GM23338 (cell line): ENCODE data around the gene SYPL2. TPM values are rescaled to one million over a fixed set of nuclear protein-coding genes. Genes with fewer than 3 reads are reported as not detected.

Experiments
- ATAC-seq: fragments of 200-7000 bp; cut with Tn5 transposase; 3 replicates; pipeline ENCODE4 v1.9.1; 2020
- DNase-seq: peaks from one replicate; pipeline ENCODE4 v3.0.0-alpha.2; 2015; ENCODE audit warnings: low spot score
- H2AFZ ChIP-seq: fragments of 200-600 bp; sonication (generic); 2 replicates; pipeline ENCODE4 v1.8.0; 2016; ENCODE audit warnings: antibody characterized with exemption, mild to moderate bottlenecking, moderate library complexity
- H3F3A ChIP-seq: fragments of 200-600 bp; sonication (generic); replicated peaks from 2 replicates; pipeline ENCODE4 v1.8.0; 2017; ENCODE audit warnings: antibody characterized with exemption, mixed run types, low read depth
- H3K27ac ChIP-seq: fragments of 200-600 bp; sonication (generic); 2 replicates; pipeline ENCODE4 v1.6.1; 2016; ENCODE audit warnings: low read depth
- H3K27me3 ChIP-seq: fragments of 200-600 bp; sonication (generic); 2 replicates; pipeline ENCODE4 v1.8.0; 2016; ENCODE audit warnings: mild to moderate bottlenecking, mixed run types, moderate library complexity; ENCODE audit not compliant: insufficient read depth
- H3K36me3 ChIP-seq: fragments of 200-600 bp; sonication (generic); 2 replicates; pipeline ENCODE4 v1.8.0; 2016; ENCODE audit warnings: mild to moderate bottlenecking; ENCODE audit not compliant: insufficient read depth
- H3K4me1 ChIP-seq: fragments of 200-600 bp; sonication (generic); 2 replicates; pipeline ENCODE4 v1.8.0; 2016; ENCODE audit warnings: mild to moderate bottlenecking, moderate library complexity; ENCODE audit not compliant: insufficient read depth
- H3K4me2 ChIP-seq: fragments of 200-600 bp; sonication (generic); 2 replicates; pipeline ENCODE4 v1.7.1; 2017; ENCODE audit warnings: mixed run types
- H3K4me3 ChIP-seq: fragments of 200-600 bp; sonication (generic); 2 replicates; pipeline ENCODE4 v1.6.1; 2016; ENCODE audit warnings: mixed run types
- H3K79me2 ChIP-seq: fragments of 200-600 bp; sonication (generic); replicated peaks from 2 replicates; pipeline ENCODE4 v1.8.0; 2017; ENCODE audit warnings: mild to moderate bottlenecking; ENCODE audit not compliant: insufficient read depth
- H3K9me2 ChIP-seq: fragments of 200-600 bp; sonication (generic); 2 replicates; pipeline ENCODE4 v1.8.0; 2017; ENCODE audit not compliant: insufficient read depth
- H4K20me1 ChIP-seq: fragments of 200-600 bp; sonication (generic); replicated peaks from 2 replicates; pipeline ENCODE4 v1.8.0; 2017; ENCODE audit warnings: mild to moderate bottlenecking; ENCODE audit not compliant: insufficient read depth
- H3K27ac Mint-ChIP-seq: 2 replicates; pipeline ENCODE4 v1.8.0; 2020; ENCODE audit warnings: inconsistent platforms, mild to moderate bottlenecking, moderate library complexity, mixed read lengths
- H3K27me3 Mint-ChIP-seq: 3 replicates; pipeline ENCODE4 v1.8.0; 2022; ENCODE audit warnings: low read depth, mild to moderate bottlenecking, moderate library complexity, mixed read lengths, inconsistent platforms; ENCODE audit not compliant: insufficient read depth, poor library complexity
- H3K36me3 Mint-ChIP-seq: 3 replicates; pipeline ENCODE4 v1.8.0; 2021; ENCODE audit warnings: low read depth, mild to moderate bottlenecking, inconsistent platforms, moderate library complexity, mixed read lengths
- H3K4me1 Mint-ChIP-seq: 3 replicates; pipeline ENCODE4 v1.8.0; 2020; ENCODE audit warnings: mild to moderate bottlenecking, inconsistent platforms, mixed read lengths
- H3K4me3 Mint-ChIP-seq: 3 replicates; pipeline ENCODE4 v1.8.0; 2021; ENCODE audit warnings: moderate library complexity, mild to moderate bottlenecking, inconsistent platforms, mixed read lengths
- H3K9me3 Mint-ChIP-seq: 3 replicates; pipeline ENCODE4 v1.8.0; 2020; ENCODE audit warnings: moderate library complexity, mild to moderate bottlenecking, inconsistent platforms, mixed read lengths
- CREB1 ChIP-seq: fragments of 250-450 bp; sonication (Bioruptor Pico); IDR thresholded peaks from 2 replicates; pipeline ENCODE4 v1.5.0; 2020; ENCODE audit warnings: low read depth, mild to moderate bottlenecking, moderate library complexity
- JUNB ChIP-seq: IDR thresholded peaks from one replicate; pipeline ENCODE4 v1.6.1; 2016; ENCODE audit warnings: antibody characterized with exemption; ENCODE audit not compliant: unreplicated experiment
- NANOG ChIP-seq: IDR thresholded peaks from 2 replicates; pipeline ENCODE4 v1.6.1; 2016; ENCODE audit warnings: antibody characterized with exemption, borderline replicate concordance
- POLR2AphosphoS5 ChIP-seq: IDR thresholded peaks from 2 replicates; pipeline ENCODE4 v1.6.1; 2016; ENCODE audit warnings: antibody characterized with exemption, low read depth
- ZNF331 ChIP-seq: fragments of 250-450 bp; sonication (Bioruptor Pico); IDR thresholded peaks from 2 replicates; pipeline ENCODE4 v1.5.0; 2020; ENCODE audit warnings: low read depth, mild to moderate bottlenecking, moderate library complexity
- polyA plus RNA-seq: library from polyadenylated mRNA; unstranded; fragments of >200 nt; fragmentation: Nextera tagmentation; extraction: Ambion mirVana; gene quantifications from 2 replicates; pipeline ENCODE4 v1.2.1, GENCODE V29; 2016
- total RNA-seq: library from RNA; depleted of rRNA; stranded (reverse); fragments of >200 nt; shearing (Covaris generic); gene quantifications from 2 replicates; pipeline ENCODE4 v1.2.3, GENCODE V29; 2014
- TF ChIP-seq, protein P1 (sequence below), 2 experiments: fragments of 200-600 bp in 1 of 2; sonication (generic) in 1 of 2; conservative IDR thresholded peaks; 2 replicates each; pipeline versions ENCODE4 v1.5.1 to v1.6.1; 2016 to 2017; ENCODE audit warnings: antibody characterized with exemption in 2 of 2, low read depth in 2 of 2, mild to moderate bottlenecking in 2 of 2, moderate library complexity in 1 of 2

SYPL2 gene
- total and polyA plus RNA-seq, 2 experiments from 2014 or later: 0.40 to 0.49 TPM

DNA sequence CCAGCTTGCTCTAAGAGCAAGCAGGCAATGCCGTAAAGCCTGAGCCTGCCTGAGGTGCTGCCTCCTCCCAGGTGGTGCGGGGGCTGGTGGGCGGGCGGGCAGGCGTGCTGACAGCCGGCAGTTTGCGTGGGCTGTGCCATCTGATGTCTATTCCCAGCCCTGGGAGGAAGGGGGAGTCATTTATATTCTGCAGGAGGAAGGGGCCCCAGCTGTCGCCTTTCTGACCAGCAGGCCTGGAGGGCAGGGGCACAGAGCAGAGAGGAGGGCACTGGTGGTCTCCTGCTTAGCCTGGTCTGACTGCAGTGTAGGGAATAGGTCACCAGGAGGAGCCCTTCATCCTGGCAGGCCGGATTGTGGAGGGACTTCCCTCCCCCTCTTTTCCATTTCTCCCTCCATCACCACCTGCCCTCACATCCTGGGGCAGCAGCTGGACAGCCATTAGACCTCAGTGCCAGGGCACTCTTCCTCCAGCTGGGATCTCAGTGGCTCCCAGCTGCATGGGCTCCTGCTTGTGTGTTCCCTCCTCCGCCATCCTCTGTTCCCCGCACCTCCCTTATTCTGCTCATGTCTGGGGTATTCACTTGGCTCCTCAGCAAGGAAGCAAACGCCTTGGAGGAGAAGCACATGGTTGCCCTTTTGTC, 31.9 kb downstream of the SYPL2 start:
- Mint-ChIP-seq H3K4me1 (peaks cover 28% of the 10 kb centered on the region), H3K9me3 (no peaks in the 10 kb centered on the region), H3K4me3 (no peak overlapping the region; the same call in 2 of the 3 replicates), H3K27ac (peak overlapping the region; percentile 68; the same call in 1 of the 2 replicates), H3K36me3 (peaks cover 11% of the 10 kb centered on the region), H3K27me3 (peaks cover 19% of the 10 kb centered on the region)
- peak overlapping the region; percentile 55; the same call in 1 of the 2 replicates for H3K4me2 ChIP-seq
- H3K4me1 ChIP-seq: peaks cover 16% of the 10 kb centered on the region
- DNase-seq (peak; percentile 84), ATAC-seq (peak; percentile 57)
- no peaks in the 10 kb centered on the region for H3K79me2 ChIP-seq
- H2AFZ ChIP-seq: no peak overlapping the region; the same call in 1 of the 2 replicates
- no peaks in the 10 kb centered on the region for H3K27me3 ChIP-seq
- H4K20me1 ChIP-seq: no peaks in the 10 kb centered on the region
- no peak overlapping the region for H3K27ac ChIP-seq
- no peaks in the 10 kb centered on the region for H3K9me2 ChIP-seq
- no peaks in the 10 kb centered on the region; the same call in 1 of the 2 replicates for H3F3A ChIP-seq
- H3K4me3 ChIP-seq: no peak overlapping the region
- TF ChIP-seq, protein P1, sequence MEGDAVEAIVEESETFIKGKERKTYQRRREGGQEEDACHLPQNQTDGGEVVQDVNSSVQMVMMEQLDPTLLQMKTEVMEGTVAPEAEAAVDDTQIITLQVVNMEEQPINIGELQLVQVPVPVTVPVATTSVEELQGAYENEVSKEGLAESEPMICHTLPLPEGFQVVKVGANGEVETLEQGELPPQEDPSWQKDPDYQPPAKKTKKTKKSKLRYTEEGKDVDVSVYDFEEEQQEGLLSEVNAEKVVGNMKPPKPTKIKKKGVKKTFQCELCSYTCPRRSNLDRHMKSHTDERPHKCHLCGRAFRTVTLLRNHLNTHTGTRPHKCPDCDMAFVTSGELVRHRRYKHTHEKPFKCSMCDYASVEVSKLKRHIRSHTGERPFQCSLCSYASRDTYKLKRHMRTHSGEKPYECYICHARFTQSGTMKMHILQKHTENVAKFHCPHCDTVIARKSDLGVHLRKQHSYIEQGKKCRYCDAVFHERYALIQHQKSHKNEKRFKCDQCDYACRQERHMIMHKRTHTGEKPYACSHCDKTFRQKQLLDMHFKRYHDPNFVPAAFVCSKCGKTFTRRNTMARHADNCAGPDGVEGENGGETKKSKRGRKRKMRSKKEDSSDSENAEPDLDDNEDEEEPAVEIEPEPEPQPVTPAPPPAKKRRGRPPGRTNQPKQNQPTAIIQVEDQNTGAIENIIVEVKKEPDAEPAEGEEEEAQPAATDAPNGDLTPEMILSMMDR (conservative IDR thresholded peaks at IDR 0.05; ENCODE audit: low read depth in 2 of 2): peak; percentile 58 to 90
- TF ChIP-seq POLR2AphosphoS5: no peak
- no peaks in the 10 kb centered on the region for H3K36me3 ChIP-seq

- no peak for ATAC-seq
- H3K36me3 Mint-ChIP-seq: peaks cover 11% of the 10 kb centered on the region
- peaks cover 16% of the 10 kb centered on the region for H3K4me1 ChIP-seq
- no peaks in the 10 kb centered on the region for H4K20me1 ChIP-seq
- no peaks in the 10 kb centered on the region for H3K9me3 Mint-ChIP-seq
- H3K27ac Mint-ChIP-seq: peak overlapping the region; percentile 40
- H3F3A ChIP-seq: no peaks in the 10 kb centered on the region
- peaks cover 17% of the 10 kb centered on the region for H3K27me3 Mint-ChIP-seq
- H3K4me1 Mint-ChIP-seq: peaks cover 28% of the 10 kb centered on the region
- no peak overlapping the region for H3K4me2 ChIP-seq
- H3K4me3 Mint-ChIP-seq: no peak overlapping the region
- H3K9me2 ChIP-seq: no peaks in the 10 kb centered on the region
- DNase-seq: no peak
- H3K36me3 ChIP-seq: no peaks in the 10 kb centered on the region
- no peaks in the 10 kb centered on the region for H3K27me3 ChIP-seq
- no peak overlapping the region for H3K27ac ChIP-seq
- H2AFZ ChIP-seq: no peak overlapping the region
- TF ChIP-seq ZNF331: no peak
- no peak for TF ChIP-seq JUNB
- no peak for TF ChIP-seq NANOG
- no peak for TF ChIP-seq CREB1
- H3K4me3 ChIP-seq: no peak overlapping the region
- H3K79me2 ChIP-seq: no peaks in the 10 kb centered on the region
Measured at GRCh38 chr1:109499081-109499480, 32.7 kb downstream of the SYPL2 start.

DNA sequence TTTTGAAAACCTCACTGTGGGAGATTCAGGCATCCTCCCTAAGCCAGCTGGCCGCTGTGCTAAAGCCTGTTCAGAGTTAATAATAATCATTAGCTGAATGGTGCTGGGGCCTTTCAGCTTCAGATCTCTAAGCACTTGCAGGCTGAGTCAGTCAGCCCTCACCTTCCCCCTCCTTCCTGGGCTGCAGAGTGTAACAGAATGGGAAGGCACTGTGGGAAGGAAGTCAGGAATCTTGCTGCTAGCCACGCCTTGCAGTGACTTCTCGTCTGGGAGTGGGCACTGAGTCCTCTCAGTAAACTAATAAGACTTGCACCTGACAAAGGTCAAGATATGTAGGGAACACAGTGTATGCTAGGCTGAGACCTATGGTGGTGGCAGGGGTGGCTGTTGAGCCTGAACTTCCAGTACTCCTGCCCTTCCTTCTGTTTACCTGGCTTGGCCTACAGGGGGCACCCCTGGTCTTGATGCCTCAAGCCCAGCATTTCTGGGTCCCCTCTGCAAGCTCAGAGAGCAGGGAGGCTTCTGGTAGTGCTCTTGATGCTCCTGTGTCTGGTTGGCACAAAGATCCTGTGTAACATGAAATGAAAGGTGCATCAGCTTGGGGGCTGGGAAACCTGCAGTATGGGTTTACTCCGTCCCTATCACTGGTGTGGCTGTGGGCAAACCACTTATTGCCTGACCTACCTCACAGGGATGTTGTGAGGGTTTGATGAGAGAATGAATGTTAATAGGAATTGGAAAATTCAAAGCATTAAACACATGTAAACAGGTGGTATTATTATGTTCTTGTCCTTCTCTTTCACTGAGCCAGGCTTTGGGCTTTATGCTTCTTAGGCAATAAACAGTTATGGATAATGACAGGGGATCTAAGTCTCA, 33.6 kb downstream of the SYPL2 start:
- Mint-ChIP-seq H3K27ac (no peak overlapping the region), H3K4me3 (no peak overlapping the region)
- no peak overlapping the region for H2AFZ ChIP-seq

More for the DNA sequence above, 33.6 kb downstream of the SYPL2 start:
- Histone ChIP-seq H3K4me3 (no peak overlapping the region), H3K27me3 (no peaks in the 10 kb centered on the region), H3K79me2 (no peaks in the 10 kb centered on the region), H3K36me3 (no peaks in the 10 kb centered on the region), H3F3A (no peaks in the 10 kb centered on the region), H3K4me1 (peaks cover 16% of the 10 kb centered on the region), H4K20me1 (no peaks in the 10 kb centered on the region), H3K27ac (no peak overlapping the region), H3K9me2 (no peaks in the 10 kb centered on the region), H3K4me2 (no peak overlapping the region)
- H3K9me3 Mint-ChIP-seq: no peaks in the 10 kb centered on the region
- H3K27me3 Mint-ChIP-seq: peaks cover 14% of the 10 kb centered on the region
- no peak for TF ChIP-seq POLR2AphosphoS5
- TF ChIP-seq, protein P1 (conservative IDR thresholded peaks at IDR 0.05; ENCODE audit: low read depth in 2 of 2): peak; percentile 73 to 83
- H3K4me1 Mint-ChIP-seq: peaks cover 28% of the 10 kb centered on the region
- peak; percentile 74 for ATAC-seq
- peak; percentile 90 for DNase-seq
- H3K36me3 Mint-ChIP-seq: peaks cover 11% of the 10 kb centered on the region
